Activated naive CD4-positive, alpha-beta T cell treated with anti-CD3 and anti-CD28 coated beads, Interleukin-2, amount 50 U/mL, for 72 hours (primary cell): ENCODE results near the gene KCNT2. TPM values are rescaled to one million over a fixed set of nuclear protein-coding genes. Genes with fewer than 3 reads are reported as not detected.

Experiments
- ATAC-seq, 2 donors: fragments of 150-1000 bp; cut with Tn5 transposase; 2 replicates each; pipeline ENCODE4 v1.10.0; 2021; ENCODE audit warnings: mild to moderate bottlenecking in 2 of 2, moderate library complexity in 2 of 2
- DNase-seq, 2 donors: peaks; one replicate each; pipeline ENCODE4 v3.0.0; 2021 to 2022; ENCODE audit warnings: low spot score in 2 of 2
- H3K27ac Mint-ChIP-seq, 2 donors: one replicate each; pipeline ENCODE4 v1.8.0; 2022; ENCODE audit warnings: mild to moderate bottlenecking in 2 of 2, mixed read lengths in 2 of 2
- H3K36me3 Mint-ChIP-seq, 2 donors: one replicate each; pipeline ENCODE4 v1.8.0; 2022; ENCODE audit warnings: mixed read lengths in 2 of 2
- H3K9me3 Mint-ChIP-seq, 2 donors: one replicate each; pipeline ENCODE4 v1.8.0; 2022; ENCODE audit warnings: mixed read lengths in 2 of 2
- total RNA-seq, 2 donors: library from RNA; stranded (reverse); gene quantifications; one replicate each; pipeline ENCODE4 v1.2.3, GENCODE V29; 2022

KCNT2 gene
- total RNA-seq, 2 donors from 2014 or later = not detected

- no peaks in the 10 kb centered on the region for H3K9me3 Mint-ChIP-seq
- H3K27ac Mint-ChIP-seq = no peak overlapping the region
- ATAC-seq (no peak), DNase-seq (no peak)
- H3K36me3 Mint-ChIP-seq = no peaks in the 10 kb centered on the region
Observed at GRCh38 chr1:196603651-196604050, 4.6 kb downstream of the KCNT2 start.

DNA sequence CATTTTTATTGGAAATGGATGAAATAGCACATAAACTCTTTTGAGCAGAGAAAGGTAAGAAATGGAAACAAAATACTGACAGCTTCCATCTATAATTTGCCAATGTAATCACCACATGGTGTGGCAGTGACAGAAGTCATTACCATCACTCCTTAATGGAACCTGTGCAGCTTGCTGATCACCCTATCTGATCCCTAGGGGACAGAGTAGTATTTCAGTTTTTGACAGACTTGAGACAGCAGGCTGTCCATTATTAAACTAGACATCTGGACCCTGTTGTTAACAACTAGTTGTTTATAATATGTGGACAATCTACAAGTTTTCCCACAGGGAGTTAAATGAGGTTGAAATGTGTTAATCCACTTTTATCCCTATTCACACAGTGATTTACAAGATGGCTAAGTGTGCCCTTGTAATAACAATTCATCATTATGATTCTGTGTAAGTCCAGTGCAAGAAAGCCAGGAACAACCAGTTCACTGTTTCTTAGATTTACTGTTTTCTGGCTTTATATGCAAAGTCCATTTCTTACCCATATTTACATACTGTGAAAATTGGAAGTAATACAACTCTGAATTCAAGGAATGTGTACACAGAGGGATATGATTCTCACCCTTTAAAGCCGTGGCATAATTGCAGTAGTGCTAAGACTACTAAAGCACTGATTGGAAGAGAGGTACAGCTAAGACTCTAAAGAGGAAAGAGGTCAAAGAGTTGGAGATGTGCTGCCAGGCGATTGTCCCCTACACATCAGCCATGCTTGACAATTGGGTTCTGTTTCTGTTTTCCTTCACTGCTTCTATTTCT, 9.1 kb downstream of the KCNT2 start:
- Mint-ChIP-seq H3K9me3 (no peaks in the 10 kb centered on the region), H3K36me3 (no peaks in the 10 kb centered on the region), H3K27ac (no peak overlapping the region)
- DNase-seq (no peak), ATAC-seq (no peak)

DNA sequence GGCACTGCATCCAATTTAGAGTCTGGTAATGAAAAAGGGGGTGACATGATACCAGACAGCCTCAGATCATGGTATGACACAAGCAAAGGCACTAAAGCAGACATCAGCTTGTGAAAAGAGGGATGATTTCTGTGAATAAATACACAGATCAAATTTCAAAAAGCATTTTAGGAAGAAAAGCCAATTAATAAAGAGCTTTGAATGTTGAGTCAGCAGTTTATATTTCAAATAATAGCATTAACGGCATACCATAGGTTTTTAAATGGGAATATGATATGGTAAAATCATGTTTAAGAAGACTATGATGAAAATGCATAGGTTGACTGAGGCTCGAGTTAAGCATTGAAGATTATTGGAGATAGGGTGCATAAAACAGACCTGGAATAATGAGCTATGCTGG, 13.5 kb downstream of the KCNT2 start:
- Mint-ChIP-seq H3K9me3 (no peaks in the 10 kb centered on the region), H3K27ac (no peak overlapping the region), H3K36me3 (no peaks in the 10 kb centered on the region)
- ATAC-seq (no peak), DNase-seq (no peak)

DNA sequence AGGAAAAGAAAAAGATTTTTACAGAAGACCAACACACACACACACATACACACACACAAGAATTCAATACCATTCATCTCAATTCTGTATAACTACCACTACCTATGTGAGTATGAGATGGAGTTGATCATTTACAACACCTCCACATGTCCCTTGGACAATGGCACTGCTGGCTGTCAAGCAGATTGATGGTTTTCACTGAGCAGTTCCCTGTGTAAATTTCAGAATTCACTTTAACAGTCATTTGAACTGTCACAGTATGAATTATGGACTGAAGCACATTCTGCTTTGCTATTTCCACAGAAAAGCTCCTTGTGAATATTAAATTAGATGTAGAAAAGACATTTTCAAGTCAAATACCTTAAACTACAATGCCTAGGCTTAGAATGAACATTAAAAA, 14.3 kb downstream of the KCNT2 start:
- H3K27ac Mint-ChIP-seq = no peak overlapping the region
- no peak for ATAC-seq
- no peak for DNase-seq
- H3K36me3 Mint-ChIP-seq = no peaks in the 10 kb centered on the region
- no peaks in the 10 kb centered on the region for H3K9me3 Mint-ChIP-seq

- Mint-ChIP-seq H3K36me3 (no peaks in the 10 kb centered on the region), H3K27ac (no peak overlapping the region), H3K9me3 (no peaks in the 10 kb centered on the region)
- no peak for ATAC-seq
- DNase-seq = no peak
Observed at GRCh38 chr1:196590959-196591358, 17.3 kb downstream of the KCNT2 start.

GRCh38 chr1:196590012-196590708, 18.1 kb downstream of the KCNT2 start:
- Mint-ChIP-seq H3K36me3 (no peaks in the 10 kb centered on the region), H3K27ac (no peak overlapping the region), H3K9me3 (no peaks in the 10 kb centered on the region)
- no peak for ATAC-seq
- no peak for DNase-seq

- Mint-ChIP-seq H3K36me3 (no peaks in the 10 kb centered on the region), H3K9me3 (no peaks in the 10 kb centered on the region), H3K27ac (no peak overlapping the region)
- DNase-seq = no peak
- no peak for ATAC-seq
Observed at GRCh38 chr1:196584696-196585095, 23.5 kb downstream of the KCNT2 start.

GRCh38 chr1:196577386-196577785, 30.9 kb downstream of the KCNT2 start:
- Mint-ChIP-seq H3K36me3 (no peaks in the 10 kb centered on the region), H3K9me3 (peaks cover 4 to 6% of the 10 kb centered on the region in 2 donors), H3K27ac (no peak overlapping the region)
- ATAC-seq (no peak), DNase-seq (no peak)

DNA sequence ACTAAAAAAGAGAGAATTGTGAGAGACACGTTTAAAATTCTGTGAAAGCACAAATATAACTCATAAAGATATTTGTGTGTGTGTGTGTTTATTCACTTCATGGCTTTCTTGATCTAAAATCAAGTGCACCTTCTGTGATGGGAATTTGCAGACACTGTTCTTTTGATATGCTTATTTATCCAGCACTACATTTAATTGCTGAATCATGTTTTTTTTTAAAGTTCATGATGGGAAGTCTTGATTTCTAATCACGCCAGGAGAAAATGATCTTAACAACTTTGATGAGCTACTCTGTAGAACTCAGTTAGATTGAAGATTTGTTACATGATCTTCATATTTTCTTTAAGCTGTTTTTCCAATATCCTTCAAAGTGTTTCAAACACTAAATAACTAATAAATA, 35.0 kb downstream of the KCNT2 start:
- no peak overlapping the region for H3K27ac Mint-ChIP-seq
- peaks cover 4 to 6% of the 10 kb centered on the region in 2 donors for H3K9me3 Mint-ChIP-seq
- DNase-seq = no peak
- ATAC-seq = no peak
- no peaks in the 10 kb centered on the region for H3K36me3 Mint-ChIP-seq

GRCh38 chr1:196567238-196567637, 41.0 kb downstream of the KCNT2 start:
- Mint-ChIP-seq H3K36me3 (peaks cover 0 to 2% of the 10 kb centered on the region in 2 donors), H3K9me3 (peaks cover 14 to 15% of the 10 kb centered on the region in 2 donors), H3K27ac (no peak overlapping the region)
- DNase-seq (no peak), ATAC-seq (no peak)

GRCh38 chr1:196563768-196564167, 44.5 kb downstream of the KCNT2 start:
- Mint-ChIP-seq H3K9me3 (peaks cover 17 to 22% of the 10 kb centered on the region in 2 donors), H3K36me3 (peaks cover 0 to 4% of the 10 kb centered on the region in 2 donors), H3K27ac (no peak overlapping the region)
- no peak for ATAC-seq
- DNase-seq = no peak

DNA sequence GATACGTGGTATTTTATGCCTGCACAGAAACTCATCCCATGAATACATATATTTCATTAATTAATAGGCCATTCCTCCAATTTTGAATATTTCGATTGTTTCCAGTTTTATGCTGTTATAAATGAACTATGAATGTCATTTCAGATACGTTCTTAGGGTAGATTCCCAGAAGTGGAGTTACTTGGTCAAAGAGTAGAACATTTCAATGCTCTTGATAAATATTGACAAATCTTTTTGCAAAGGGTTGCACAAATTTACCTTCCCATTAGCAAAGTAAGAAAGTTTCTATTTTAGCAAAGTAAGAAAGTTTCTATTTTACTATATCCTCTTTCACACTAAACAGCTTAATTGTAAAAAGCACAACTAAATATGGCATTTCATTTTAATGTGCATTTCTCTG, 48.9 kb downstream of the KCNT2 start:
- Mint-ChIP-seq H3K27ac (no peak overlapping the region), H3K36me3 (peaks cover 0 to 4% of the 10 kb centered on the region in 2 donors), H3K9me3 (peaks cover 11 to 16% of the 10 kb centered on the region in 2 donors)
- DNase-seq = no peak
- no peak for ATAC-seq

DNA sequence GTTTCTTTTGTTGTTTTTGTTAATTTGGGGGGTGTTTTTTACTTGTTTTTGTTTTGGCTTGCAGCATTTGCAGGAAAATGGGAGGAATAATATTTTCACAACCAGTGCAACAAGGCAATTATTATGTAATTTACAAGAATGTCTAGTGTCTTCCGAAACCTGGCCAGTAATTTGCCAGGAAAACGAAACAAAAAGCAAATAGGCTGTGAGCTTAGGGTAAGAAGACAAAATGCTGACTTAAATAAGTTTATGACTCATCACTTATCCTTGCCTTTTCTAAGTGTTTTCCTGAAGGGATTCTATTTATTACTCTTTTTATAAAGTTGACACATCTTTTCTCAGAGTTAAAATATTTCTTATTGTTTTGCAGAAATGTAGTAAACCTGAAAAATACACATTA, 49.8 kb downstream of the KCNT2 start:
- peaks cover 4% of the 10 kb centered on the region in 2 donors for H3K36me3 Mint-ChIP-seq
- no peak for DNase-seq
- no peak for ATAC-seq
- peaks cover 14 to 16% of the 10 kb centered on the region in 2 donors for H3K9me3 Mint-ChIP-seq
- no peak overlapping the region for H3K27ac Mint-ChIP-seq

DNA sequence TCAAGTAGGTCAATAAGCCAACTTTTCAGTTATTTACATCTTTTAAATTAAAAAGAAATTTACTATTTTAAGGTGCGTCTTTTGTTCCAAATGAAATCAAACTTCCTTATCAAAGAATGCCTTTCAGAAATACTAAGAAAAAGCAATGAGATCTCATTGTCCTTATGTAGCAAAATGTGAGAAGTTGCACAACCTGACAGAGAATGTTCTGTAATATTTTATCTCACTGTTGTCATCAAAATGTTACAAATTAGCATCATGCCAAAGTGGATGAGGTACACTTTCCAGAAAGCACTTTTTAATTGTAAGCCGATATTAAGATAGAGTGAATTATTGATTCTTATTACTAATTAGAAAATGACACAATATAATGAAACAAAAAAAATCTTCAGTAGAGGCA, 50.4 kb downstream of the KCNT2 start:
- peaks cover 4% of the 10 kb centered on the region in 2 donors for H3K36me3 Mint-ChIP-seq
- ATAC-seq = no peak

GRCh38 chr1:196550731-196551130, 57.5 kb downstream of the KCNT2 start:
- no peak for DNase-seq
- no peak overlapping the region for H3K27ac Mint-ChIP-seq
- H3K9me3 Mint-ChIP-seq = peaks cover under 1 to 15% of the 10 kb centered on the region in 2 donors
- ATAC-seq = no peak
- H3K36me3 Mint-ChIP-seq = peaks cover 0 to 4% of the 10 kb centered on the region in 2 donors

More for the DNA sequence above, 50.4 kb downstream of the KCNT2 start:
- Mint-ChIP-seq H3K27ac (no peak overlapping the region), H3K9me3 (peaks cover 14 to 16% of the 10 kb centered on the region in 2 donors)
- no peak for DNase-seq

DNA sequence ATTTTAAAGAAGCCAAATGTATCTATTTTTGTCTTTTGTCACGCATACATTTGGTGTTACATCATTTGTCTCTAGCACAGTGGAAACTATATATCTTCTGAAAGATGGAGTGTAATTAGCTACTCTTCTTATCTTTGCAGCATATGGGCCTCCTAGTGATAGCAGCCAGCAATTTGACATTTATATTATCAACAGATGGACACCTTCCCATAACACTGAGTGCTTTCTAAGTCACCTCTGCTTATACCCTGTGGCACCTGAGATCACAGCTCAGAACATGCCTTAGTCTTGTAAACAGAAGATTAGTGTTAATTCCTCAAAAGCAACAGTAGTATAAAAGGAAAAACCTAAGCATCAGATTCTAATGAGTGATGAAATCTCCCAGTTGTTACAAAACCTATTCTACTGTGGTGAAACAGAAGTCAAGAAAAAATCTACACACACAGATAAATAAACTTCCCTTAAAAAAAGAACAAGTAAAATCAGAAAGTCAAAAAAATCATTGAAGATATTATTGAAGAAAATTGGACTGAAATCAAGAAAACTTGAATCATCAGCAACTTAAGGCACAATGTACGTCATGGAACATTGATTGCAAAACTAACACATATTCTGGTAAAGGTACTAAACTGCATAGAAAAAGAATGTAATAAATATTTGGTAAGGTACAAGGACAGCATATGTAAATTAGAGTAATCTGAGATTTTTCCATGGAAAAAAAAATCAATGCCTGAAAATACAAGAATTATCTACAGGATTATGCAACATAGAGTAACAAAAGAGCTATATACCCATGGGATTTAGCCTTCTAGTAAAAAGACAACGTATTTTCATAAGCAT, 61.7 kb downstream of the KCNT2 start:
- no peaks in the 10 kb centered on the region for H3K9me3 Mint-ChIP-seq
- no peak for DNase-seq

GRCh38 chr1:196545222-196545621, 63.0 kb downstream of the KCNT2 start:
- Mint-ChIP-seq H3K36me3 (no peaks in the 10 kb centered on the region), H3K9me3 (no peaks in the 10 kb centered on the region), H3K27ac (no peak overlapping the region)
- no peak for DNase-seq
- ATAC-seq = no peak

More for the DNA sequence above, 61.7 kb downstream of the KCNT2 start:
- Mint-ChIP-seq H3K27ac (no peak overlapping the region), H3K36me3 (no peaks in the 10 kb centered on the region)
- ATAC-seq = no peak
